ENCODE measurements around the gene UVRAG.

DNA sequence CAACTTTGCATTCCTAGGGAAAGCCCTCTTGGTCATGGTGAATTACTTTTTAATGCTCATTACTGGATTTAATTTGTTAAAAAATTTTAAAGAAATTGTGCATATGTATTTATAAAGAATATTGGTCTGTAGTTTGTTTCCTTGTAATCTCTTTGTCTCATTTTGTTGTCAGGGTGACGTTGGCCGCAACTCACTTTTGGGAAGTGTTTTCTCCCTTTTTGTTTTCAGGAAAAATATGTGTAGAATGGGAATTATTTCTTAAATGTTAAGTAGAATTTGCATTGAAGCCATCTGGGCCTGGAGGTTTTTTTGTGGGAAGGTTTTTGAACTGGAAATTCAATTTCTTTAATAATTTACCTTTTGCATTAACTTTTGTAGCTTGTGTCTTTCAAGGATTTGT is 149.1 kb downstream of the UVRAG start:
- TF ChIP-seq, protein P1, sequence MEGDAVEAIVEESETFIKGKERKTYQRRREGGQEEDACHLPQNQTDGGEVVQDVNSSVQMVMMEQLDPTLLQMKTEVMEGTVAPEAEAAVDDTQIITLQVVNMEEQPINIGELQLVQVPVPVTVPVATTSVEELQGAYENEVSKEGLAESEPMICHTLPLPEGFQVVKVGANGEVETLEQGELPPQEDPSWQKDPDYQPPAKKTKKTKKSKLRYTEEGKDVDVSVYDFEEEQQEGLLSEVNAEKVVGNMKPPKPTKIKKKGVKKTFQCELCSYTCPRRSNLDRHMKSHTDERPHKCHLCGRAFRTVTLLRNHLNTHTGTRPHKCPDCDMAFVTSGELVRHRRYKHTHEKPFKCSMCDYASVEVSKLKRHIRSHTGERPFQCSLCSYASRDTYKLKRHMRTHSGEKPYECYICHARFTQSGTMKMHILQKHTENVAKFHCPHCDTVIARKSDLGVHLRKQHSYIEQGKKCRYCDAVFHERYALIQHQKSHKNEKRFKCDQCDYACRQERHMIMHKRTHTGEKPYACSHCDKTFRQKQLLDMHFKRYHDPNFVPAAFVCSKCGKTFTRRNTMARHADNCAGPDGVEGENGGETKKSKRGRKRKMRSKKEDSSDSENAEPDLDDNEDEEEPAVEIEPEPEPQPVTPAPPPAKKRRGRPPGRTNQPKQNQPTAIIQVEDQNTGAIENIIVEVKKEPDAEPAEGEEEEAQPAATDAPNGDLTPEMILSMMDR (IDR thresholded peaks at IDR 0.05; ENCODE audit: low read length) = no peak
- TF ChIP-seq EZH2 (optimal IDR thresholded peaks at IDR 0.05; ENCODE audit: low read depth, low read length) (no peak), EZH2phosphoT487 (IDR thresholded peaks at IDR 0.05; ENCODE audit: low read length) (no peak)
